Measurements from ENCODE around the gene KIF15.

The KIF15 gene

GRCh38 chr3:44721231-44722102 is 40.1 kb upstream of the KIF15 start:
- Histone ChIP-seq H2AFZ (ENCODE audit: low read length) (no peak overlapping the region), H3K9ac (ENCODE audit: low read length) (no peak overlapping the region), H3K27me3 (replicated peaks; ENCODE audit: insufficient read depth, low read length) (no peaks in the 10 kb centered on the region), H3K4me1 (ENCODE audit: low read length) (no peaks in the 10 kb centered on the region), H3K27ac (ENCODE audit: low read length) (no peak overlapping the region), H3K9me2 (replicated peaks; ENCODE audit: insufficient read depth, low read length) (no peaks in the 10 kb centered on the region), H3K36me3 (replicated peaks; ENCODE audit: insufficient read depth, low read length) (no peaks in the 10 kb centered on the region), H3F3A (ENCODE audit: insufficient read depth, low read length) (no peaks in the 10 kb centered on the region), H3K79me2 (ENCODE audit: low read length) (no peaks in the 10 kb centered on the region), H3K9me3 (replicated peaks; ENCODE audit: insufficient read depth, low read length) (no peaks in the 10 kb centered on the region), H3K4me3 (ENCODE audit: low read length) (no peak overlapping the region), H4K20me1 (ENCODE audit: insufficient read depth, low read length) (no peaks in the 10 kb centered on the region), H3K4me2 (ENCODE audit: low read depth, low read length) (no peak overlapping the region)
- TF ChIP-seq CTCF (IDR thresholded peaks at IDR 0.05; ENCODE audit: low read length) = no peak
- no peak for TF ChIP-seq EZH2phosphoT487 (IDR thresholded peaks at IDR 0.05; ENCODE audit: low read length)
- TF ChIP-seq EZH2 (optimal IDR thresholded peaks at IDR 0.05; ENCODE audit: low read depth, low read length) = no peak
- DNase-seq = no peak

GRCh38 chr3:44722103-44722401 is 39.5 kb upstream of the KIF15 start:
- Histone ChIP-seq H3K79me2 (ENCODE audit: low read length) (no peaks in the 10 kb centered on the region), H4K20me1 (ENCODE audit: insufficient read depth, low read length) (no peaks in the 10 kb centered on the region), H3K9me3 (replicated peaks; ENCODE audit: insufficient read depth, low read length) (no peaks in the 10 kb centered on the region), H3K27ac (ENCODE audit: low read length) (no peak overlapping the region), H3K36me3 (replicated peaks; ENCODE audit: insufficient read depth, low read length) (no peaks in the 10 kb centered on the region), H3K4me1 (ENCODE audit: low read length) (no peaks in the 10 kb centered on the region), H3F3A (ENCODE audit: insufficient read depth, low read length) (no peaks in the 10 kb centered on the region), H3K9me2 (replicated peaks; ENCODE audit: insufficient read depth, low read length) (no peaks in the 10 kb centered on the region), H3K4me3 (ENCODE audit: low read length) (no peak overlapping the region), H3K27me3 (replicated peaks; ENCODE audit: insufficient read depth, low read length) (no peaks in the 10 kb centered on the region), H3K9ac (ENCODE audit: low read length) (no peak overlapping the region), H3K4me2 (ENCODE audit: low read depth, low read length) (no peak overlapping the region), H2AFZ (ENCODE audit: low read length) (no peak overlapping the region)
- no peak for DNase-seq
- no peak for TF ChIP-seq CTCF (IDR thresholded peaks at IDR 0.05; ENCODE audit: low read length)
- TF ChIP-seq EZH2phosphoT487 (IDR thresholded peaks at IDR 0.05; ENCODE audit: low read length) = no peak
- no peak for TF ChIP-seq EZH2 (optimal IDR thresholded peaks at IDR 0.05; ENCODE audit: low read depth, low read length)

GRCh38 chr3:44729384-44729910 is 32.1 kb upstream of the KIF15 start, which contains the start of gene ZNF501:
ZNF501 (plus strand) TSS chr3:44729635; CDS start chr3:44734422, 4,787 bp downstream.
- TF ChIP-seq CTCF (IDR thresholded peaks at IDR 0.05; ENCODE audit: low read length) (no peak), EZH2 (optimal IDR thresholded peaks at IDR 0.05; ENCODE audit: low read depth, low read length) (no peak), EZH2phosphoT487 (IDR thresholded peaks at IDR 0.05; ENCODE audit: low read length) (no peak)
- Histone ChIP-seq H3K4me2 (ENCODE audit: low read depth, low read length) (peak within 1 kb of the TSS; percentile 68), H4K20me1 (ENCODE audit: insufficient read depth, low read length) (no peaks in the 10 kb centered on the region), H3K9ac (ENCODE audit: low read length) (peak within 1 kb of the TSS; percentile 57), H3K4me3 (ENCODE audit: low read length) (peak within 1 kb of the TSS; percentile 86), H3K27me3 (replicated peaks; ENCODE audit: insufficient read depth, low read length) (no peaks in the 10 kb centered on the region), H3K36me3 (replicated peaks; ENCODE audit: insufficient read depth, low read length) (peaks cover 4% of the 10 kb centered on the region), H2AFZ (ENCODE audit: low read length) (peak within 1 kb of the TSS; percentile 97), H3K9me3 (replicated peaks; ENCODE audit: insufficient read depth, low read length) (no peaks in the 10 kb centered on the region), H3K4me1 (ENCODE audit: low read length) (0 out of 2 replicates have a peak, but pooled peaks cover 3% of the 10 kb centered on the region), H3F3A (ENCODE audit: insufficient read depth, low read length) (no peaks in the 10 kb centered on the region), H3K9me2 (replicated peaks; ENCODE audit: insufficient read depth, low read length) (no peaks in the 10 kb centered on the region), H3K79me2 (ENCODE audit: low read length) (no peaks in the 10 kb centered on the region), H3K27ac (ENCODE audit: low read length) (peak within 1 kb of the TSS; percentile 10; the same call in 1 of the 2 replicates)
- peak; percentile 93 for DNase-seq
